CD4-positive, alpha-beta T cell treated with Interleukin-15 for 4 hours (primary cell): ENCODE results near the gene CENPT.
"Not testable (repeated sequence)": the region's sequence is repeated elsewhere in the genome, so short reads cannot be mapped to it uniquely, and the experiment has no call there.

Source experiments
- DNase-seq: peaks from one replicate; pipeline ENCODE4 v3.0.0-alpha.2; 2020; ENCODE audit warnings: low spot score

The CENPT gene

DNA sequence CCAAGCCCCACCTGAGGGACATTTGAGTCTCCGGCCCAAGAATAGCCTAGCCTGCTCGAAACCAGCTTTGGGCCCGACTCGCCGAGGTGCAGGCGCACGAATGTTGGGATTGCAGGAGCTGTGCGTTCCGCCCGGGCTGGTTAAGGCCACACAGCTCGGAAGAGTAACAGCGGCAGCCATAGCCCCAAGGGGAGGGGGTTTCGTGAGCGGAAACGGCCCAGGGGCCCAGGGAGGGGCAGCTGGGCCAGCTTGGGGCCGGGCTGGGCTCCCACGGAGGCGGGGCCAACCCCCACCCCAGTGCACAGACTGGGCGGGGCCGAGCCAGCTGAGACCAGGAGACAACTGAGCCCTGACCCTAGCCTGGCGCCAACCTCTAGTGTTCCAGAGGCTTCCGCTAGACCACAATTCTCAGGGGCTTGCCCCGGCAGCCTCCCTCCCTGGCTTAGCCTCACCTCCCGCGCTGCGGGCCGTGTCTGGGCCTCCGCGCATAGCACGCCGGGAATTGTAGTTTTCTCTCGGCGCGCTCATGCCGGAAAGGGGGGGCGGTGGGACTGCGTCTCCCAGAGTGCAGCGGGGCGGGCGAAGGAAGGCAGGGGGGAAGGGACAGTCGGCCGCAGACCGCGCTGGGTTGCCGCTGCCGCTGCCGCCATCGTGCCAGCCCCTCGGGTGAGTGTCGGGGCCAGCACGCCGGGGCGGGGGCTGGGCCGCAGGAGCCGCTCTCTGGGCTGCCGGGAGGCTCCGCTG is 1.0 kb downstream of the CENPT start, which contains the start of gene NUTF2:
TSS of gene NUTF2 (plus strand) at position 614 of the 744 bp plus-strand sequence. CDS start 18,198 bp downstream, outside the sequence.
- peak; percentile 95 for DNase-seq

DNA sequence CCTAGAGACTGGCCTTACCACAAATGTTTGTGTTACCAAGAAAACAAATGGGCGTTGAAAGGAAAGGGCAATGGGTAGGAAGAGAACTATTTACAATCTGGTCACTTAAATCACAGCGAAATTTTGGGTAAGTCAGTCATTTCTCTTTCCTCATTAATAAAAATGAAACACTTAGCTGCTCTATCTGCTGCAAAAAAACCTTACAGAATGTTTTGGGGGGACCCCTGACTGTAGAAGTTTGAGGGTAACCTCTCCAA is 1.5 kb downstream of the CENPT start:
- no peak for DNase-seq

DNA sequence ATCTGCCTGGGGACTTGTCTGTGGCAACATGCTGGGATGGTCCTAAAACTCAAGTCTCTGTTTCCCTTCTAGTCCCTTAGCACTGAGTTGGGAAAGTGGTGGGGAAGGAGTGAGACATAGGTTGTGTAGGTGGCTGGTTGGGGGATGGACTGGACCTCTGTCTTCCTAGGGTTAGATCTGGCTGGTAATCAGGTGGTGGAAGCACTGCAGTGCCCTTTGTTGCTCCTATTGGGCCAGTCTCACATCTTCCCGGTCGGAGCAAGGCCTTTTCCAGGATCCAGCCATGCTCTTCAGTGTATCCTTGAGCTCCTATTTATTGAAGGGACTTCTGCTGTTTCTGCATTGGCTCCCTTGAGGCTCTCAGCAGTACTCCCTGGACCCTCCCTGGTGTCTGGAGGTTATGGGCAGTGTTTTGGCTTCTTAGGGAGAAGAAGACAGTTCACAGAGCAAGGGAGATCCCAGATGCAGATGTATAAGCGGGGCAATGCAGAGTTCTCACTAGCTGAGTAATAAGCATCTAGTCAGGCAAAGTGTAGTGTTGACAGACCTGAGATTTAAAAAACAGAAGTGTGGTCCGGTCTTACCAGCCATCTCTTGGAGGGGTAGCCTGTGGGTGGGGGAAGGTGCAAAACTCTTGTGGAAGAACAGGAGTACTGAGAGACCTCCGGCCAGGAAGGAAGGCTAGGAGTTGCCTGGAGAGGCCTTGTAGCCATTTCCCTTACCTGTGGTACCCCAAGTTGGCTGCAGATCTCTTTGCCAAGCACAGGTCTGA is 2.0 kb downstream of the CENPT start:
- no peak for DNase-seq

DNA sequence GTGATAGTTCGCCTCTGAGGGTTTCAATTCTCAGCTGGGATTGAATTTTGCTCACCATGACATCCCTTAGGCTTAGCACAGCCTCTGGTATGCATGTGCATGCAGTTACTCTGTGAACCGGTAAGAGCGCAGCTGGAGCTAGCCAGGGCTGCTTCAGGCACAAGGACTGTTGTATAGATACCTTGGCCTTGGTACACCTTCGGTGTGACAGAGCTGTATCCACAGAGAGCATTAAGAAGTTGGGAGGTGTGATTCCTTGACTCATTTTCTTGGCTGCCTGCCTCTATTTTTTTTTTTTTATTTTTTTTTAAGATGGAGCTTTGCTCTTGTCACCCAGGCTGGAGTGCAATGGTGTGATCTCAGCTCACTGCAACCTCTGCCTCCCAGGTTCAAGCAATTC is 3.0 kb downstream of the CENPT start:
- no peak for DNase-seq

DNA sequence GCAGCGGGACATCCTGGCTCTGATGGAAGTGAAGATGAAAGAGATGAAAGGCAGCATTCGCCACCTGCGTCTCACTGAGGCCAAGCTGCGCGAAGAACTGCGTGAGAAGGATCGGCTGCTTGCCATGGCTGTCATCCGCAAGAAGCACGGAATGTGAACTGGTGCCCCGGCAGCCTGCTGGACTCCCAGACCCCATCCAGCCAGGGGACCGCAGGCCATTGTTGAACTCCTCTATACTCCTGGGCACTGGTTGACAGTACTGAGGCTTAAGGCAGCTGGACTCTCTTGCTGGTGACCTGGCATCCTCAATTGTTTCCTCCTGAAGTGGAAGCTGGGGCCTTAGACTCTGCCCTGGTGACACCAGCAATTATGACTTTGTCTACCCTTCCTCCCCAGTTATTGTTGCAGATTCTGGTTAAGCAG is 4.1 kb downstream of the CENPT start:
- DNase-seq: no peak

DNA sequence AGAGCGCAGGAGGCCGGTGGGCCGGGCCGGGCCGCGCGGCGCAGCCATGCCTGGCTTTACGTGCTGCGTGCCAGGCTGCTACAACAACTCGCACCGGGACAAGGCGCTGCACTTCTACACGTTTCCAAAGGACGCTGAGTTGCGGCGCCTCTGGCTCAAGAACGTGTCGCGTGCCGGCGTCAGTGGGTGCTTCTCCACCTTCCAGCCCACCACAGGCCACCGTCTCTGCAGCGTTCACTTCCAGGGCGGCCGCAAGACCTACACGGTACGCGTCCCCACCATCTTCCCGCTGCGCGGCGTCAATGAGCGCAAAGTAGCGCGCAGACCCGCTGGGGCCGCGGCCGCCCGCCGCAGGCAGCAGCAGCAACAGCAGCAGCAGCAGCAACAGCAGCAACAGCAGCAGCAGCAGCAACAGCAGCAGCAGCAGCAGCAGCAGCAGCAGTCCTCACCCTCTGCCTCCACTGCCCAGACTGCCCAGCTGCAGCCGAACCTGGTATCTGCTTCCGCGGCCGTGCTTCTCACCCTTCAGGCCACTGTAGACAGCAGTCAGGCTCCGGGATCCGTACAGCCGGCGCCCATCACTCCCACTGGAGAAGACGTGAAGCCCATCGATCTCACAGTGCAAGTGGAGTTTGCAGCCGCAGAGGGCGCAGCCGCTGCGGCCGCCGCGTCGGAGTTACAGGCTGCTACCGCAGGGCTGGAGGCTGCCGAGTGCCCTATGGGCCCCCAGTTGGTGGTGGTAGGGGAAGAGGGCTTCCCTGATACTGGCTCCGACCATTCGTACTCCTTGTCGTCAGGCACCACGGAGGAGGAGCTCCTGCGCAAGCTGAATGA is 4.8 kb downstream of the CENPT start:
- DNase-seq: peak; percentile 61

DNA sequence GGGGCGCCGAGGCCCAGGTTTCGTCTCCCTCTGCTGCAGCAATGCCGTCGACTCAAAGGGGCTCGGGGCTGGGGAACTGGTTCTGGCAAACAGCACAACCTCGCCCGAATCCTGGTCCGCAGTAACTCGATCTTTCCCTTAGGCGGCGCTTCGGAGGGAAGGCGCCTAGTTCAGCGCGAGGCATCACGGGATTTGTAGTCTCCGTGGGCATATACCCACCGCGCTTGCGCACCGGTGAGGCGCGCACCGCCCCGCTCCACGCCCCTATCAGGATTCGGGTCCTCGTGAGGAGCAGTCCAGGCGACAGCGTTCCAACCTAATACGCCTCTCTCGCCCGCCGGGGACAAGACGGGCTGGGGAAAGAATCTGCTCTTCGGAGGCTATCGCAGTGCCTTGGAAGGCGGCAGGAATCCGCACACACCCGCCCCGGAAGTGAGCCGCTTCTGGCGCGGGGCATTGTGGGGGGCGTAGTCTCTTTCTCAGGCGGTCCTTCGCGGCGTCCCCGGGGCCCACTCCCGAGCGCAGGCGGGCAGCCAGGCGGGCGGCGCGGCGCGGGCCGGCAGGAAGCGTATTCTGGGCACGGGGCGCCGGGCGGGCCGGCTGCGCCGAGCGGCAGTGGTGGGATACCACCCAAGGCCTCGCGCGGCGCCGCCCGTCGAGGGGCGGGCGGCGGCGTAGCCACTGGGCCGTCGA is 5.5 kb downstream of the CENPT start, which contains the start of gene THAP11:
TSS of gene THAP11 (plus strand) at position 505 of the 693 bp plus-strand sequence. CDS start 235 bp downstream, outside the sequence.
- peak; percentile 96 for DNase-seq

DNA sequence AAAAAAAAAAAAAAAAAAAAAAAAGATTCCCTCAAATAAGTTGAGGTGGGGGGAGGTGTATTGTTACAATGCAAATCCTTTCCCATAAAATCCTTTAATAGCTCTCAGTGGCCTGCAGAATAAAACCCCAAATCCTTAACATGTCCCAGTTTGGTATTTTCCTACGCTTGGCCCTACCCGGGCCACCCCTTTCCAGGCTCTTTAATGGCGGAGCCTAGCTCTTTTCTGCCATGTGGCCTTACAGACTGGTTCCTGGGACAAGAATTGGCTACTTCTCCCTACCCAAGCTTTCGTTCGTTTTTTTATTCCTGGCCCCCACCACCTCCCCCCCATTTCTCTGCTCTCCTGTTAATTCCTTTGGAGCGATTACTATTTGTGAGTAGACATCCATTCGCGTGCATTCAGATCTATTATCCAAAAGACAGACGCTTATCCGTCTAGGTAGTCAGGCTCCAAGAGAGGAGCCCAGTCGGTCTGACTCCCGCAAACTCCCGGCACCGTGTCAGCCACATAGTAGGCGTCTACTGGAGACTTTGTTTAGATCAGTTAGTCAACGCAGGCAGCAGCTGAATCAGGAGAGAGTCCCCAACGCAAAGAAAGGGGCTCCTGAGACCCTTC is 6.2 kb downstream of the CENPT start:
- no peak for DNase-seq

DNA sequence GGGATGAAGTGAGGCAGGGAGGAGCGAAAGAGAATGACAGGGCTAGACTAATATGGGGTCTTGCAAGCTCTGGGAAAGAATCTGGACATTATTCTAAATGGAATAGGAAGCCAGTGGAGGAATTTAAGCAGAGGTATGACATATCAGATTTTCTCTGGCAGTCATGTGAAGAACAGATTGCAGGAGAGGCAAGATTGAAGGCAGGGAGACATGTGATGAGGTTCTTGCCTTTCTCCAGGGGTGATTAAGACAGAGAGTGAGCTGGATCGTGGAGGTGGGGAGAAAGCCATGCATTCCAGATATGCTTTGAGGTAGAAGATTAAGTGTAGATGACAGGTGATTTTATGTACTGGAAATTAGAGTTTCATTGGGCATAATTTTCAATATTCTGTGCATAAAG is 9.7 kb downstream of the CENPT start:
- DNase-seq: no peak

DNA sequence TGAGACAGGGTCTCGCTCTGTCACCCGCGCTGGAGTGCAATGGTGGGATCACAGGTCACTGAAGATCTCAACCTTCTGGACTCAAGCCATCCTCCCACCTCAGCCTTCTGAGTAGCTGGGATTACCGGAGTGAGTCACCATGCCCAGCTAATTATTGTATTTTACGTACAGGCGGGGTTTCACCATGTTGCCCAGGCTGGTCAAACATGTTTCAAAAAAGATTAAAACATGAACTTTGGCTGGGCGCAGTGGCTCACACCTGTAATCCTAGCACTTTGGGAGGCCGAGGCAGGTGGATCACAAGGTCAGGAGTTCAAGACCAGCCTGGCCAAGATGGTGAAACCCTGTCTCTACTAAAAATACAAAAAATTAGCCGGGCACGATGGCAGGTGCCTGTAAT is 10.3 kb downstream of the CENPT start:
- not testable (repeated sequence) for DNase-seq

DNA sequence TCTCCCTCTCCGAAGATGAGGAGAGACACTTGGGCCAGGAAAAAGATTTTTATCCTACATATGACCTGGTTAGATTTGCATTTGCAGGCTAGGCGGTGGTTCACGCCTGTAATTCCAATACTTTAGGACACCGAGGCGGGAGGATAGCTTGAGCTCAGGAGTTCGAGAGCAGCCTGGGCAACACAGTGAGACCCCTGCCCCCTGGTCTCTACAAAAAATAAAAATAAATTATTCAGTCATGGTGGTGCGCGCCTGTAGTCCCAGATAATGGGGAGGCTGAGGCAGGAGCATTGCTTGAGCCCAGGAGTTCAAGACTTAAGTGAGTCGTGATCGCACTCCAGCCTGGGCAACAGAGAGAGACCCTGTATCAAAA is 13.3 kb downstream of the CENPT start:
- DNase-seq: no peak

DNA sequence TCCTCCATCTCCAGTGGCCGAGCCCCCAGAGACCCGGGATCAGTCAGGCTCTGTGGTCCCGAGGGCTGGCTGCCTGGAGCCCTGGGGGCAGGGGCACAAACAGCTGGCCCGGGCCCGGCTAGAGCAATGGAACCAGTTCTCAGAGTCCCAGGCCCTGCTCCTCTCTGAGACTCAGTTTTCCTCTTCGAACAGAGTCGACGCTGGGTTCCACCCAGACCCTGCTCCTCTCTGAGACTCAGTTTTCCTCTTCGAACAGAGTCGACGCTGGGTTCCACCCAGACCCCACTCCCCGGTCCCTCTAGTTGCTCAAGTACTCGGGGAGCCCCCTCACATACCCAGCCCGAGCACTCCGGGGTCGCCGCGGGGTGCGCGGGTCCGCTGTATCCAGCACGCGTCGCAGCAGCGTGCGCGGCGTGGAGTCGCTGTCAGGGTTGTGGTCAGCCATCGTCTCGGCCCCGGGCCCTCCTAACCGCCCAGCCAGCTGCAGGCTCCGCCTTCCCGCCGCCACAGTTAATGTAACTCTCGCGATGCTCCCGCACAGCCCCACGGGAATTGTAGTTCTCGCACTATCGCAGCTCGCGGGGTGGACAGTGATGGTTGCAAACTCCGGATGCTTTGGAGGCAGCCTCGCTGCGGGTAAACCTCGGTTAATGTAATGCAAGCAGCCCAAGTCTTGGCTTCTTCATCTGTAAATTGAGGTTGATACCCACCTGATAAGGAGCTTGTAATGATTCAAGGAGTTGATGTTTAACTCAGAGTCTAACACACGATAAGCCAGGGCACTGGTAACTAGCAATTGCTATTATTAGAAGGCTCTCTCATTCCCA is 13.9 kb downstream of the CENPT start:
- DNase-seq: peak; percentile 94

DNA sequence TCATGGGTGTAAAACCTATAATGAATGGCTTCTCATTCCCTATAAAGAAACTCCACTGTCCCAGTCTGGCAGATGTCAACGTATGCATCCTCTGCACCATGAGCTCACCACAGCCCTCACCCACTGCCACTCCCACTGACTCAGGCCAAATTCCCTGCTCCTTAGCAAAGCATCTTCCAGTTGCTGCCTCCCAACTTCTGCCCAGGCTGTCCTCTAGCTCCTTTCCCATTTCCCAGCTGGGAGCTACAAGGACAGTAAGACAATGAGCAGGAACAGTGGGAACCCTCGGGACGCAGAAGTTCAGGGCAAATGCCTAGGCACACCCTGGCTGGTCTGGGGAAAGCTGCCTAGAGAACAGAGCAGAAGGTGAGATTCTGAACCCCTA is 14.5 kb downstream of the CENPT start:
- DNase-seq: no peak

DNA sequence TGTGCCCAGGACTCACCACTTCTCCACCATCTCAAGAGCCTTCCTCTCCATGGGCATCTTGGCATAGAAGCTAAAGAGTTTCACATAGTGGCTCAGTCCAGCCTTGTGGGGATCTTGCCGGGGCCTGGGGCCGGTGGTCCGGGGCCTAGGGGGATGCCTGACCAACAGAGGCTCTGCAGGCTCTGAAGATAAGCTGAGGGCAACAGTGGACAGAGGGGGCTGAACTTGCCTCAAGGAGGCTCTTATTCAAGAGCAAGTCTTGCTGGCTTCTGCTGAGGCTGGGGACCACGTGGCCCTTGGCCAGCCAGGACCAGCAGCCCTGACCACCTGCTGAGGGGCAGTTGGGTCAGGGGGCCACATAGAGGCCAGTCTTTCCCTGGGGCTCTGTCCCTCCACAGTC is 18.8 kb downstream of the CENPT start:
- no peak for DNase-seq

DNA sequence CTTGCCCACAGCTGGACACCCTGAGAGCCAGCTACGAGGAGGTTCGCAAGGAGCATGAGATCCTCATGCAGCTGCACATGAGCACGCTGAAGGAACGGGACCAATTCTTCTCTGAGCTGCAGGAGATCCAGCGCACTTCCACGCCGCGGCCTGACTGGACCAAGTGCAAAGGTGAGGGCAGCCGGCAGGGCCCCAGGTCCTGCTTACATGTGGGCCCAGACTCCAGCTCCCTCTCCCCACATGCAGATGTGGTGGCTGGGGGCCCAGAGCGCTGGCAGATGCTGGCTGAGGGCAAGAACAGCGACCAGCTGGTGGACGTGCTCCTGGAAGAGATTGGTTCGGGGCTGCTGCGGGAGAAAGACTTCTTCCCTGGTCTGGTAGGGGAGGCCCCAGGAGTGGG is 21.6 kb downstream of the CENPT start:
- DNase-seq: no peak

DNA sequence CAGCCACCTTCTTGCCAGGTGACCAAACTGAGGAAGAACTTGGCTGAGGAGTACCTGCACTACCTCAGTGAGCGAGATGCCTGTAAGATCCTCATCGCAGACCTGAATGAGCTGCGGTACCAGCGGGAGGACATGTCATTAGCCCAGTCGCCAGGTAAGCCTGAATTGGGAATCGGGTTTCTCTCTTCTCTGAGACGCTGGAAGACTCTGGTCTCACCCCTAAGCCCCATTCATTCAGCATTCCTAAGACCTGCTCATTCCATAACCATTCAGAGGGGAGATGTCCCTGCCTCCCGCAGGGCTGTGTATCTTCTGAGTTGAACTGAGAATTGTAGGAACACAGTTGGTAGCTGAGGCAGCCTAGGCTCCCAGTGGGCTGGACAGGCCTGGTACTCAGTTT is 22.4 kb downstream of the CENPT start:
- no peak for DNase-seq

DNA sequence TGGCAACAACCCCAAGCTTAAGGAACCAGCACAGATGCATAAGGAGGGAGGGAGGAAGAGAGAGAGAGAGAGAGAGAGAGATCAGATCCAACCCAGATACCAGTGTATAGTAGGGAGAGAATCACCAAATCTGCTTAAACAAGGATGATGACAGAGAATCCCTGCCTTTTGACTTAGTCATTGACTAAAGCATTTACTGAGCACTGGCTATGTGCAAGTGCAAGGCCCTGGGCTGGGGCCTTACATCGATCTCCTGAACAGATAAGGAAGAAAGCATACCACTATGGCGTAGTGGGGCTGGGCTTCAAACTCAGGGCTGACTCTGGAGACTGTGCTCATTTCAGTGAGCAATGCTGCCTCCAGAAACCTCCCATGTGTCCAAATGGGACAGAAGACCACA is 25.0 kb downstream of the CENPT start:
- no peak for DNase-seq

DNA sequence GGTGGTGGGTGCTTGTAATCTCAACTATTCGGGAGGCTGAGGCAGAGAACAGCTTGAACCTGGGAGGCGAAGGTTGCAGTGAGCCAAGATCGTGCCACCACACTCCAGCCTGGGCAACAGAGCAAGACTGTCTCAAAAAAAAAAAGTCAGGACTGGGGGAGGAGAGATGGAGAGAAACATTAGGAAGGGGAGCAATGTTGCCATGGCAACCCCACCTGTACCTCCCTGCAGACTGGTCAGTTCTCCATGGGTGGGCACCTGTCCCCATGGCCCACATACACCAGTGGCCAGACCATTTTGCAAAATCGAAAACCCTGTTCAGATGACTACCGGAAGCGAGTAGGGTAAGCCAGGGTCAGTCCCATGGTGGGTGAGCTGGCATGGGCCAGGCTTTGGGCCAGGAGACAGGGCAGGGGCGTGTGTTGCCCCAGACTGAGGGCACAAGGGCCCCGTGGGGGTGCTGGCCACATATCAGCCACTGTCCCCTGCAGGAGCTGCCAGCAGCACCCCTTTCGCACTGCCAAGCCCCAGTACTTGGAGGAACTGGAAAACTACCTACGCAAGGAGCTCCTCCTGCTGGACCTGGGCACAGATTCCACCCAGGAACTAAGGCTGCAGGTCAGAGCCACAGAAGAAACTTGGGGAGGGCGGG is 26.8 kb downstream of the CENPT start:
- DNase-seq: no peak

DNA sequence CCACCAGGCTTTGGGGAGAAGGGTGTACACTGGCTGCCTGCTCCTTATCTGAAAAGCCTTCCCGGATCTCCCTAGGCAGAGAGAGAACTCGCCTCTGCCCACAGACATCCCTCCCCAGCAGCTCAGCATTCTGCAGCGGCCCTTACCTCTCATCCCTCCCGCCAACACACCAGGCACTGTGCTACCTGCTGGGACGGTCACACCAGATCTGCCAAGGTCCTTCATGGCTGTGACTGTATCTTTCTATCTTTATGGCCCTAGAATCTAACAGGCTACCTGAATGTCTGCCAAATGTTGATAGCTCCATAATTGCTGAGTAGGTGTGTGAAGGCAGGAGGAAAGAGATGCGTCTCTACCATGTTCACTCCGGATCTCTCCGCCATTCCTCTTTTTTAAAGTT is 32.9 kb downstream of the CENPT start:
- DNase-seq: no peak

DNA sequence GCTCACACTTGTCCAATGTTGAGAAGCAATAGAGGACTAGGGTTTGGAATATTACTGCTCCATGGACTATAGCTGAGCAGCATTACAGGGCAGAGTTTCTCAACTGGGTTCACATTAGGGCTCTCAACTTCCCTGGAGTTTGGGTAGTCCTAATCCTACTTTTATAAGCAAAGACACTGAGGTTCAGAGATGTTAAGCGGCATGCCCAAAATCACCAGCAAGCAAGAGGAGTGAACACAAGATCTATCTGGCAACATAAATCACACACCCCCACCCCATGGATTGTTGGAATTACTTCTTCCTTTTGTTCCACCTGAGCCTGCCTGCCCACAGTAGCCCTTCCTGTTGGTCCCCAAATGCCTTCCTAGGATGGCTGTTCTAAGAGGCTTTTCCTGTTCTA is 35.6 kb downstream of the CENPT start:
- DNase-seq: no peak
